GM12878 (cell line): ENCODE measurements around the gene SEMA5A. TPM values are rescaled to one million over a fixed set of nuclear protein-coding genes. Genes with fewer than 3 reads are reported as not detected.

ENCODE experiments used
- ATAC-seq: fragments of 200-7000 bp; cut with Tn5 transposase; 3 replicates; pipeline ENCODE4 v1.9.1; 2020; ENCODE audit warnings: mild to moderate bottlenecking, moderate library complexity
- BruUV-seq: library from RNA; stranded (reverse); fragments of 400-500 nt; replicated peaks from 2 replicates; lab custom pipeline; 2021; lab: Mats Ljungman, UMichigan
- CTCF ChIA-PET: fragments of 300-600 bp; sonication (Branson Sonifier 250); formaldehyde crosslinking; extraction: SDS; loops from one replicate; lab custom pipeline; 2021; ENCODE audit warnings: inconsistent platforms; lab: Yijun Ruan, JAX
- POLR2A ChIA-PET: fragments of 350-600 bp; formaldehyde crosslinking; extraction: SDS; loops from one replicate; lab custom pipeline; 2021; ENCODE audit warnings: inconsistent platforms; lab: Charles Lee
- RAD21 ChIA-PET: fragments of 300-600 bp; sonication (Branson Sonifier 250); formaldehyde crosslinking; loops from one replicate; lab custom pipeline; 2023; ENCODE audit warnings: antibody characterized with exemption; ENCODE audit not compliant: unreplicated experiment; lab: Charles Lee
- SMC1A ChIA-PET: fragments of 300-600 bp; sonication (Branson Sonifier 250); formaldehyde crosslinking; loops from one replicate; lab custom pipeline; 2023; ENCODE audit not compliant: unreplicated experiment, uncharacterized antibody; lab: Charles Lee
- DNase-seq: peaks from one replicate; pipeline ENCODE4 v3.0.0-alpha.2; 2011; ENCODE audit warnings: low read depth, low spot score
- FAIRE-seq: peaks from 3 replicates; lab custom pipeline; 2011; peaks lifted over from hg19 to GRCh38; lab: Jason Lieb, UNC
- H2AFZ ChIP-seq: 2 replicates; pipeline ENCODE4 v1.6.0; 2011; ENCODE audit warnings: low read depth, low read length, control low read depth; ENCODE audit not compliant: control insufficient read depth
- H3K27ac ChIP-seq: 2 replicates; pipeline ENCODE4 v1.5.1; 2011; ENCODE audit warnings: control low read depth; ENCODE audit not compliant: control insufficient read depth, insufficient read depth
- H3K27me3 ChIP-seq, 2 experiments: replicated peaks in 1 of 2; 2 replicates each; pipeline versions ENCODE4 v1.6.0 to v1.6.1; 2011; ENCODE audit warnings: low read length in 1 of 2; ENCODE audit not compliant: control insufficient read depth in 2 of 2, insufficient read depth in 2 of 2
- H3K36me3 ChIP-seq, 2 experiments: 2 replicates each; pipeline ENCODE4 v1.5.1; 2011; ENCODE audit warnings: low read length in 1 of 2; ENCODE audit not compliant: control insufficient read depth in 2 of 2, insufficient read depth in 2 of 2
- H3K4me1 ChIP-seq: 2 replicates; pipeline ENCODE4 v1.6.1; 2011; ENCODE audit warnings: mild to moderate bottlenecking, low read length, moderate library complexity, mixed read lengths; ENCODE audit not compliant: control insufficient read depth, insufficient read depth
- H3K4me2 ChIP-seq: 2 replicates; pipeline ENCODE4 v1.6.0; 2011; ENCODE audit warnings: control low read depth; ENCODE audit not compliant: control insufficient read depth, insufficient read depth
- H3K4me3 ChIP-seq: fragments of 200-600 bp; sonication (generic); 2 replicates; pipeline ENCODE4 v1.5.1; 2016
- H3K79me2 ChIP-seq: 2 replicates; pipeline ENCODE4 v1.6.0; 2011; ENCODE audit warnings: low read length; ENCODE audit not compliant: control insufficient read depth, insufficient read depth
- H3K9ac ChIP-seq: 2 replicates; pipeline ENCODE4 v1.8.0; 2011; ENCODE audit warnings: low read length, control low read depth, mixed read lengths; ENCODE audit not compliant: control insufficient read depth, insufficient read depth
- H3K9me3 ChIP-seq: replicated peaks from 3 replicates; pipeline ENCODE4 v1.5.1; 2011; ENCODE audit warnings: mild to moderate bottlenecking, low read length; ENCODE audit not compliant: control insufficient read depth, insufficient read depth
- H4K20me1 ChIP-seq: 2 replicates; pipeline ENCODE4 v1.6.0; 2011; ENCODE audit not compliant: control insufficient read depth, insufficient read depth
- CHD1 ChIP-seq: IDR thresholded peaks from 2 replicates; pipeline ENCODE4 v1.6.1; 2012; ENCODE audit warnings: low read depth, low read length, improper control_type of control experiment
- ETV6 ChIP-seq, 2 experiments: fragments of 450-650 bp in 1 of 2; IDR thresholded peaks in 1 of 2; conservative IDR thresholded peaks in 1 of 2; 2 replicates each; pipeline ENCODE4 v1.6.1; 2014; ENCODE audit warnings: antibody characterized with exemption in 1 of 2, borderline replicate concordance in 1 of 2, low read depth in 1 of 2, mild to moderate bottlenecking in 1 of 2, moderate library complexity in 1 of 2
- HDGF ChIP-seq: fragments of 450-650 bp; IDR thresholded peaks from 2 replicates; pipeline ENCODE4 v1.6.1; 2016; ENCODE audit warnings: antibody characterized with exemption
- MTA3 ChIP-seq: IDR thresholded peaks from 2 replicates; pipeline ENCODE4 v1.6.1; 2012; ENCODE audit warnings: low read length, inconsistent platforms, borderline replicate concordance
- NFYA ChIP-seq: IDR thresholded peaks from 2 replicates; pipeline ENCODE4 v1.6.1; 2011; ENCODE audit warnings: low read depth, mild to moderate bottlenecking, low read length, improper control_type of control experiment, borderline replicate concordance
- NRF1 ChIP-seq: conservative IDR thresholded peaks from 2 replicates; pipeline ENCODE4 v1.6.1; 2011; ENCODE audit warnings: mild to moderate bottlenecking, low read depth, low read length, improper control_type of control experiment
- SRF ChIP-seq, 2 experiments: IDR thresholded peaks; 2 replicates each; pipeline ENCODE4 v1.6.1; 2011; ENCODE audit warnings: low read depth in 2 of 2, low read length in 2 of 2, mild to moderate bottlenecking in 1 of 2, moderate library complexity in 1 of 2
- SUZ12 ChIP-seq: fragments of 200-600 bp; sonication (generic); IDR thresholded peaks from one replicate; pipeline ENCODE4 v1.6.1; 2018; ENCODE audit warnings: antibody characterized with exemption, mild to moderate bottlenecking; ENCODE audit not compliant: unreplicated experiment
- WRNIP1 ChIP-seq: IDR thresholded peaks from 2 replicates; pipeline ENCODE4 v1.6.1; 2011; ENCODE audit warnings: low read depth, low read length, improper control_type of control experiment, borderline replicate concordance
- WGBS: methylation state at CpG from one replicate; pipeline ENCODE4 v1.1.6; 2016; ENCODE audit warnings: low lambda C conversion rate; ENCODE audit not compliant: insufficient replicate concordance, insufficient coverage; ENCODE audit errors: missing lambda C conversion rate; 5-methylcytosine and 5-hydroxymethylcytosine counted together
- in situ Hi-C: fragments of 300-500 bp; cut with MboI; formaldehyde crosslinking; loops from 9 replicates; pipeline ENCODE4 v1.14.3; 2018; ENCODE audit warnings: mixed read lengths
- intact Hi-C: fragments of 100-400 bp; cut with micrococcal nuclease; formaldehyde crosslinking; loops from one replicate; pipeline ENCODE4 v1.14.2; 2022; ENCODE audit not compliant: unreplicated experiment
- polyA plus RNA-seq, 11 experiments: library from polyadenylated mRNA; depleted of rRNA in 4 of 11; unstranded in 6 of 11; stranded (reverse) in 5 of 11; fragments of >200 nt; fragmentation: Nextera tagmentation in 4 of 11; fragmentation: Illumina TruSeq in 1 of 11; extraction: Ambion mirVana in 4 of 11; extraction: Trizol in 1 of 11; gene quantifications; 1 replicate in 1 of 11; 2 replicates in 10 of 11; pipeline versions ENCODE4 v1.2.1 to v1.2.3, GENCODE V29; 2011 to 2016; ENCODE audit warnings: inconsistent platforms in 2 of 11, missing spikeins in 2 of 11, low read depth in 1 of 11
- total RNA-seq, 4 experiments: library from RNA; depleted of rRNA in 3 of 4; stranded (reverse); fragments of >200 nt in 3 of 4; fragmentation: Illumina TruSeq in 1 of 4; extraction: Trizol in 1 of 4; gene quantifications; 2 replicates each; pipeline versions ENCODE4 v1.2.1 to v1.2.3, GENCODE V29; 2013 to 2021
- TF ChIP-seq, protein P1 (sequence below): IDR thresholded peaks from 2 replicates; pipeline ENCODE4 v1.6.1; 2012; ENCODE audit warnings: low read depth, low read length, improper control_type of control experiment
- TF ChIP-seq, protein P2 (sequence below): fragments of 450-650 bp; IDR thresholded peaks from 2 replicates; pipeline ENCODE4 v1.6.1; 2016; ENCODE audit warnings: mild to moderate bottlenecking, moderate library complexity, borderline replicate concordance

SEMA5A gene
- total and polyA plus RNA-seq, 10 of the 15 experiments (the other 5 are each of a cell fraction or from before 2014, with no cell fraction given): 0.03 to 2.4 (median 0.09) TPM; not detected in 1

DNA sequence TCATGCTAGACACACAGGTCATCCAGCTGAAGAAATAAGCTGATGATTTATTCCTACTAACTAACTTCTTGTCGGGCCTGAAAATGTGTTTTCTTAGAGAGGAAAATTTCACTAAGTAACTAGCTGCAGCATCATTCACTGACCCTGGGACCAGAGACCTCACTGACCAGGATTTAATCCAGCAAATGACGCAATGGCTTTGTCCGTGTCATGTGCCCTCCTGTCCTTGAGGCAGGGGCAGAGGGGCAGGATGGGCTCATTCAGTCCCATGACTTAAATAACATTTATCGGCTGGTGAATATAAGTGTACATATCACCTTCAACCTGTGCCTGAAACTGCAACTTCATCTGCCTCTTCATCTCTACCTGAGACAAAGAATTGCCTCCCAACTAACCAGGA, 154.8 kb downstream of the SEMA5A start:
- ChIA-PET POLR2A (no interaction called here), SMC1A (no interaction called here), CTCF (no interaction called here), RAD21 (no interaction called here)
- no peak overlapping the region for H3K9ac ChIP-seq
- no peak overlapping the region for H2AFZ ChIP-seq
- no peak for TF ChIP-seq SUZ12
- no peak overlapping the region for H3K4me2 ChIP-seq
- no peaks in the 10 kb centered on the region; a peak in 1 of 4 replicates for H3K27me3 ChIP-seq
- no peaks in the 10 kb centered on the region for H3K4me1 ChIP-seq
- no peaks in the 10 kb centered on the region for H3K79me2 ChIP-seq
- intact Hi-C loops (no loop called here), in situ Hi-C loops (no loop called here)
- FAIRE-seq (no peak), DNase-seq (no peak), ATAC-seq (no peak)
- no peaks in the 10 kb centered on the region for H3K36me3 ChIP-seq
- no TSS peak for BruUV-seq
- H3K27ac ChIP-seq: no peak overlapping the region
- no peak overlapping the region for H3K4me3 ChIP-seq
- no peaks in the 10 kb centered on the region for H4K20me1 ChIP-seq
- WGBS: 76% methylated on average over 4 of the region's 4 CpGs
- H3K9me3 ChIP-seq: no peaks in the 10 kb centered on the region

DNA sequence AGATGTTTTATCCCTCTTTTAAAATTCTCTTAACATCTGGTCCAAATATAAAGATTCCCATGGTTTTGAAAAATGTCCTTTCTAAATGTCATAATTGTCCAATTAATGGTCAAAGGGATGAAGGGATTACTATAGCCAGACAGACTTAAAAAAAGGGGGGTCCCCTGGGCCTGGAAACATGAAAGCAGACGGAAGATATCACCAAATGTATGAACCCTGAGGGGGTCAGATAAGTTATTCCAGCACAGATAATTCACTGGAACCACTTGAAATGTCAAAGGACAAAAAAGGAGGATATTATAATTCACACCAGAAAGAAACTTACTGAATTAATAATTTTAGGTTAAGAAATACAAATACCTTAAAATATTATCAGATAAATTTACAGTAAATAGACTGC, 155.8 kb downstream of the SEMA5A start:
- Histone ChIP-seq H3K27ac (no peak overlapping the region), H4K20me1 (no peaks in the 10 kb centered on the region), H3K27me3 (no peaks in the 10 kb centered on the region; a peak in 1 of 4 replicates), H3K79me2 (no peaks in the 10 kb centered on the region), H3K4me2 (no peak overlapping the region), H3K4me3 (no peak overlapping the region), H3K36me3 (no peaks in the 10 kb centered on the region), H3K9me3 (no peaks in the 10 kb centered on the region), H3K4me1 (no peaks in the 10 kb centered on the region), H2AFZ (no peak overlapping the region), H3K9ac (no peak overlapping the region)
- intact Hi-C loops: no loop called here
- WGBS: 15% methylated on average over 1 of the region's 1 CpG
- BruUV-seq: no TSS peak
- DNase-seq (no peak), FAIRE-seq (no peak), ATAC-seq (no peak)
- ChIA-PET CTCF (no interaction called here), POLR2A (no interaction called here), SMC1A (no interaction called here), RAD21 (no interaction called here)
- in situ Hi-C loops: no loop called here
- TF ChIP-seq NRF1 (no peak), CHD1 (no peak), HDGF (no peak), ETV6 (conservative IDR thresholded peaks at IDR 0.05 in 1 of 2, IDR thresholded peaks at IDR 0.05 in 1 of 2; ENCODE audit: borderline replicate concordance in 1 of 2, low read depth in 1 of 2) (no peak), MTA3 (no peak), SRF (IDR thresholded peaks at IDR 0.05; ENCODE audit: low read depth in 2 of 2, low read length in 2 of 2) (no peak), NFYA (no peak), WRNIP1 (no peak)
- TF ChIP-seq, protein P1, sequence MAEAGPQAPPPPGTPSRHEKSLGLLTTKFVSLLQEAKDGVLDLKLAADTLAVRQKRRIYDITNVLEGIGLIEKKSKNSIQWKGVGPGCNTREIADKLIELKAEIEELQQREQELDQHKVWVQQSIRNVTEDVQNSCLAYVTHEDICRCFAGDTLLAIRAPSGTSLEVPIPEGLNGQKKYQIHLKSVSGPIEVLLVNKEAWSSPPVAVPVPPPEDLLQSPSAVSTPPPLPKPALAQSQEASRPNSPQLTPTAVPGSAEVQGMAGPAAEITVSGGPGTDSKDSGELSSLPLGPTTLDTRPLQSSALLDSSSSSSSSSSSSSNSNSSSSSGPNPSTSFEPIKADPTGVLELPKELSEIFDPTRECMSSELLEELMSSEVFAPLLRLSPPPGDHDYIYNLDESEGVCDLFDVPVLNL: no peak
- TF ChIP-seq, protein P2, sequence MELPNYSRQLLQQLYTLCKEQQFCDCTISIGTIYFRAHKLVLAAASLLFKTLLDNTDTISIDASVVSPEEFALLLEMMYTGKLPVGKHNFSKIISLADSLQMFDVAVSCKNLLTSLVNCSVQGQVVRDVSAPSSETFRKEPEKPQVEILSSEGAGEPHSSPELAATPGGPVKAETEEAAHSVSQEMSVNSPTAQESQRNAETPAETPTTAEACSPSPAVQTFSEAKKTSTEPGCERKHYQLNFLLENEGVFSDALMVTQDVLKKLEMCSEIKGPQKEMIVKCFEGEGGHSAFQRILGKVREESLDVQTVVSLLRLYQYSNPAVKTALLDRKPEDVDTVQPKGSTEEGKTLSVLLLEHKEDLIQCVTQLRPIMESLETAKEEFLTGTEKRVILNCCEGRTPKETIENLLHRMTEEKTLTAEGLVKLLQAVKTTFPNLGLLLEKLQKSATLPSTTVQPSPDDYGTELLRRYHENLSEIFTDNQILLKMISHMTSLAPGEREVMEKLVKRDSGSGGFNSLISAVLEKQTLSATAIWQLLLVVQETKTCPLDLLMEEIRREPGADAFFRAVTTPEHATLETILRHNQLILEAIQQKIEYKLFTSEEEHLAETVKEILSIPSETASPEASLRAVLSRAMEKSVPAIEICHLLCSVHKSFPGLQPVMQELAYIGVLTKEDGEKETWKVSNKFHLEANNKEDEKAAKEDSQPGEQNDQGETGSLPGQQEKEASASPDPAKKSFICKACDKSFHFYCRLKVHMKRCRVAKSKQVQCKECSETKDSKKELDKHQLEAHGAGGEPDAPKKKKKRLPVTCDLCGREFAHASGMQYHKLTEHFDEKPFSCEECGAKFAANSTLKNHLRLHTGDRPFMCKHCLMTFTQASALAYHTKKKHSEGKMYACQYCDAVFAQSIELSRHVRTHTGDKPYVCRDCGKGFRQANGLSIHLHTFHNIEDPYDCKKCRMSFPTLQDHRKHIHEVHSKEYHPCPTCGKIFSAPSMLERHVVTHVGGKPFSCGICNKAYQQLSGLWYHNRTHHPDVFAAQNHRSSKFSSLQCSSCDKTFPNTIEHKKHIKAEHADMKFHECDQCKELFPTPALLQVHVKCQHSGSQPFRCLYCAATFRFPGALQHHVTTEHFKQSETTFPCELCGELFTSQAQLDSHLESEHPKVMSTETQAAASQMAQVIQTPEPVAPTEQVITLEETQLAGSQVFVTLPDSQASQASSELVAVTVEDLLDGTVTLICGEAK: no peak
